Suprapubic skin (tissue), 4 donors: ENCODE data around the gene PNCK.

ENCODE experiments used
- CTCF ChIP-seq, 2 donors: fragments of 200-600 bp in 1 of 2; fragments of 450-650 bp in 1 of 2; sonication (generic) in 1 of 2; IDR thresholded peaks; one replicate each; pipeline ENCODE4 v1.5.1; 2016 to 2019; ENCODE audit warnings: antibody characterized with exemption in 2 of 2, mild to moderate bottlenecking in 1 of 2, moderate library complexity in 1 of 2
- POLR2A ChIP-seq, 2 donors: fragments of 450-650 bp; IDR thresholded peaks; one replicate each; pipeline ENCODE4 v1.6.1; 2017; ENCODE audit warnings: antibody characterized with exemption in 2 of 2, mild to moderate bottlenecking in 2 of 2, moderate library complexity in 2 of 2
- POLR2AphosphoS5 ChIP-seq, 3 donors: sonication (generic); formaldehyde crosslinking; IDR thresholded peaks; one replicate each; pipeline ENCODE4 v1.6.1; 2017; ENCODE audit warnings: antibody characterized with exemption in 3 of 3

- TF ChIP-seq CTCF (IDR thresholded peaks at IDR 0.05) (no peak), POLR2A (IDR thresholded peaks at IDR 0.05) (no peak), POLR2AphosphoS5 (IDR thresholded peaks at IDR 0.05) (no peak)
Observed at GRCh38 chrX:153628129-153628528, 45.5 kb downstream of the PNCK start.
